GM23338 (cell line): ENCODE results near the gene PEX10. TPM values are rescaled to one million over a fixed set of nuclear protein-coding genes. Genes with fewer than 3 reads are reported as not detected.
"Not testable (repeated sequence)": the region's sequence is repeated elsewhere in the genome, so short reads cannot be mapped to it uniquely, and the experiment has no call there.

Source experiments
- ATAC-seq: fragments of 200-7000 bp; cut with Tn5 transposase; 3 replicates; pipeline ENCODE4 v1.9.1; 2020
- DNase-seq: peaks from one replicate; pipeline ENCODE4 v3.0.0-alpha.2; 2015; ENCODE audit warnings: low spot score
- H2AFZ ChIP-seq: fragments of 200-600 bp; sonication (generic); 2 replicates; pipeline ENCODE4 v1.8.0; 2016; ENCODE audit warnings: antibody characterized with exemption, mild to moderate bottlenecking, moderate library complexity
- H3F3A ChIP-seq: fragments of 200-600 bp; sonication (generic); replicated peaks from 2 replicates; pipeline ENCODE4 v1.8.0; 2017; ENCODE audit warnings: antibody characterized with exemption, mixed run types, low read depth
- H3K27ac ChIP-seq: fragments of 200-600 bp; sonication (generic); 2 replicates; pipeline ENCODE4 v1.6.1; 2016; ENCODE audit warnings: low read depth
- H3K27me3 ChIP-seq: fragments of 200-600 bp; sonication (generic); 2 replicates; pipeline ENCODE4 v1.8.0; 2016; ENCODE audit warnings: mild to moderate bottlenecking, mixed run types, moderate library complexity; ENCODE audit not compliant: insufficient read depth
- H3K36me3 ChIP-seq: fragments of 200-600 bp; sonication (generic); 2 replicates; pipeline ENCODE4 v1.8.0; 2016; ENCODE audit warnings: mild to moderate bottlenecking; ENCODE audit not compliant: insufficient read depth
- H3K4me1 ChIP-seq: fragments of 200-600 bp; sonication (generic); 2 replicates; pipeline ENCODE4 v1.8.0; 2016; ENCODE audit warnings: mild to moderate bottlenecking, moderate library complexity; ENCODE audit not compliant: insufficient read depth
- H3K4me2 ChIP-seq: fragments of 200-600 bp; sonication (generic); 2 replicates; pipeline ENCODE4 v1.7.1; 2017; ENCODE audit warnings: mixed run types
- H3K4me3 ChIP-seq: fragments of 200-600 bp; sonication (generic); 2 replicates; pipeline ENCODE4 v1.6.1; 2016; ENCODE audit warnings: mixed run types
- H3K79me2 ChIP-seq: fragments of 200-600 bp; sonication (generic); replicated peaks from 2 replicates; pipeline ENCODE4 v1.8.0; 2017; ENCODE audit warnings: mild to moderate bottlenecking; ENCODE audit not compliant: insufficient read depth
- H3K9me2 ChIP-seq: fragments of 200-600 bp; sonication (generic); 2 replicates; pipeline ENCODE4 v1.8.0; 2017; ENCODE audit not compliant: insufficient read depth
- H4K20me1 ChIP-seq: fragments of 200-600 bp; sonication (generic); replicated peaks from 2 replicates; pipeline ENCODE4 v1.8.0; 2017; ENCODE audit warnings: mild to moderate bottlenecking; ENCODE audit not compliant: insufficient read depth
- H3K27ac Mint-ChIP-seq: 2 replicates; pipeline ENCODE4 v1.8.0; 2020; ENCODE audit warnings: inconsistent platforms, mild to moderate bottlenecking, moderate library complexity, mixed read lengths
- H3K27me3 Mint-ChIP-seq: 3 replicates; pipeline ENCODE4 v1.8.0; 2022; ENCODE audit warnings: low read depth, mild to moderate bottlenecking, moderate library complexity, mixed read lengths, inconsistent platforms; ENCODE audit not compliant: insufficient read depth, poor library complexity
- H3K36me3 Mint-ChIP-seq: 3 replicates; pipeline ENCODE4 v1.8.0; 2021; ENCODE audit warnings: low read depth, mild to moderate bottlenecking, inconsistent platforms, moderate library complexity, mixed read lengths
- H3K4me1 Mint-ChIP-seq: 3 replicates; pipeline ENCODE4 v1.8.0; 2020; ENCODE audit warnings: mild to moderate bottlenecking, inconsistent platforms, mixed read lengths
- H3K4me3 Mint-ChIP-seq: 3 replicates; pipeline ENCODE4 v1.8.0; 2021; ENCODE audit warnings: moderate library complexity, mild to moderate bottlenecking, inconsistent platforms, mixed read lengths
- H3K9me3 Mint-ChIP-seq: 3 replicates; pipeline ENCODE4 v1.8.0; 2020; ENCODE audit warnings: moderate library complexity, mild to moderate bottlenecking, inconsistent platforms, mixed read lengths
- CREB1 ChIP-seq: fragments of 250-450 bp; sonication (Bioruptor Pico); IDR thresholded peaks from 2 replicates; pipeline ENCODE4 v1.5.0; 2020; ENCODE audit warnings: low read depth, mild to moderate bottlenecking, moderate library complexity
- CTCF ChIP-seq, 2 experiments: fragments of 200-600 bp in 1 of 2; sonication (generic) in 1 of 2; conservative IDR thresholded peaks; 2 replicates each; pipeline versions ENCODE4 v1.5.1 to v1.6.1; 2016 to 2017; ENCODE audit warnings: antibody characterized with exemption in 2 of 2, low read depth in 2 of 2, mild to moderate bottlenecking in 2 of 2, moderate library complexity in 1 of 2
- EZH2 ChIP-seq: fragments of 200-600 bp; sonication (generic); IDR thresholded peaks from one replicate; pipeline ENCODE4 v1.8.0; 2017; ENCODE audit warnings: antibody characterized with exemption, mild to moderate bottlenecking, low read depth; ENCODE audit not compliant: unreplicated experiment
- EZH2phosphoT487 ChIP-seq: fragments of 200-600 bp; sonication (generic); IDR thresholded peaks from one replicate; pipeline ENCODE4 v1.8.1; 2018; ENCODE audit warnings: antibody characterized with exemption; ENCODE audit not compliant: unreplicated experiment
- JUNB ChIP-seq: IDR thresholded peaks from one replicate; pipeline ENCODE4 v1.6.1; 2016; ENCODE audit warnings: antibody characterized with exemption; ENCODE audit not compliant: unreplicated experiment
- NANOG ChIP-seq: IDR thresholded peaks from 2 replicates; pipeline ENCODE4 v1.6.1; 2016; ENCODE audit warnings: antibody characterized with exemption, borderline replicate concordance
- POLR2AphosphoS5 ChIP-seq: IDR thresholded peaks from 2 replicates; pipeline ENCODE4 v1.6.1; 2016; ENCODE audit warnings: antibody characterized with exemption, low read depth
- STAT1 ChIP-seq: IDR thresholded peaks from one replicate; pipeline ENCODE4 v1.6.1; 2016; ENCODE audit warnings: antibody characterized with exemption; ENCODE audit not compliant: unreplicated experiment
- ZNF114 ChIP-seq: fragments of 250-450 bp; sonication (Bioruptor Pico); IDR thresholded peaks from 2 replicates; pipeline ENCODE4 v1.5.0; 2020; ENCODE audit warnings: mild to moderate bottlenecking, moderate library complexity
- polyA plus RNA-seq: library from polyadenylated mRNA; unstranded; fragments of >200 nt; fragmentation: Nextera tagmentation; extraction: Ambion mirVana; gene quantifications from 2 replicates; pipeline ENCODE4 v1.2.1, GENCODE V29; 2016
- total RNA-seq: library from RNA; depleted of rRNA; stranded (reverse); fragments of >200 nt; shearing (Covaris generic); gene quantifications from 2 replicates; pipeline ENCODE4 v1.2.3, GENCODE V29; 2014
- TF ChIP-seq, protein P1 (sequence below): fragments of 250-450 bp; sonication (Bioruptor Pico); IDR thresholded peaks from 2 replicates; pipeline ENCODE4 v1.5.0; 2020; ENCODE audit warnings: mild to moderate bottlenecking, moderate library complexity

Gene PEX10
- total and polyA plus RNA-seq, 2 experiments from 2014 or later, result 15.0 to 53.9 TPM

DNA sequence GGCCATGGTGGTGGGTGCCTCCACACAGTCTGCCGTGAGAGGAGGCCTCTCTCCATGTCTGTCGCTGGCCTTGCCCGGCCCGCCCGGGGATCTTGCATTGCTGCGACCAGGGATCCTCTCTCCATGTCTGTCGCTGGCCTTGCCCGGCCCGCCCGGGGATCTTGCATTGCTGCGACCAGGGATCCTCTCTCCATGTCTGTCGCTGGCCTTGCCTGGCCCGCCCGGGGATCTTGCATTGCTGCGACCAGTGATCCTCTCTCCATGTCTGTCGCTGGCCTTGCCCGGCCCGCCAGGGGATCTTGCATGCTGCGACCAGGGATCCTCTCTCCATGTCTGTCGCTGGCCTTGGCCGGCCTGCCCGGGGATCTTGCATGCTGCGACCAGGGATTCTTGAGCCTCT is 28.0 kb upstream of the PEX10 start:
- not testable (repeated sequence) for H3K36me3 Mint-ChIP-seq, H3K27me3 Mint-ChIP-seq, H3K9me3 Mint-ChIP-seq, ATAC-seq, H3K27ac Mint-ChIP-seq, H4K20me1 ChIP-seq, H3K4me2 ChIP-seq, H3K9me2 ChIP-seq, H3K36me3 ChIP-seq, DNase-seq, H3K4me3 ChIP-seq, H3K4me1 Mint-ChIP-seq, H3F3A ChIP-seq, H3K4me1 ChIP-seq, H3K4me3 Mint-ChIP-seq, H3K79me2 ChIP-seq, H2AFZ ChIP-seq, H3K27ac ChIP-seq
- H3K27me3 ChIP-seq, result peaks cover 19% of the 10 kb centered on the region

DNA sequence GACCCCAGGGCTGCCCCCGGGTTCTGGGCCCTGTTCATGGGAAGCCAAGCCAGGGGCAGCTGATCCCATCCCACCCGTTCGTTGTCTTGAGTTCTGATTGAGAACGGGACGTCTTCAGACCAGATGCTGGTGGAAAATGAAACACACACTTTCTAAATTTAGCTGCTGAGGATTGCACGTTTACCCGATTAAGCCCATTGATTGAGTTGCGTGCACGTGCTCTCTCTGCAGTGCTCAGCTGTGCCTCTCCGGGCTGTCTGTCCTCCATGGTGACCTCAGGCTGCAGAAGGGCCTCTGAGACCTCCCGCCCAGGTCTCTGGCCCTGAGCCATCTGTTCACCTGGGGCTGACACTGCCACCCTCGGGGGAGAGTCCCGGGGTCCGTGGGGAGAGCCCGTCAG is 27.0 kb upstream of the PEX10 start:
- no peaks in the 10 kb centered on the region for H3K36me3 Mint-ChIP-seq

More for the DNA sequence above, 27.0 kb upstream of the PEX10 start:
- no peaks in the 10 kb centered on the region for H4K20me1 ChIP-seq
- H3K4me3 ChIP-seq, result no peak overlapping the region
- Mint-ChIP-seq H3K9me3 (no peaks in the 10 kb centered on the region), H3K4me1 (no peaks in the 10 kb centered on the region), H3K27me3 (peaks cover 6% of the 10 kb centered on the region), H3K27ac (no peak overlapping the region), H3K4me3 (no peak overlapping the region)
- H3K9me2 ChIP-seq, result no peaks in the 10 kb centered on the region
- ATAC-seq (no peak), DNase-seq (no peak)
- peaks cover 17% of the 10 kb centered on the region for H3K27me3 ChIP-seq
- no peaks in the 10 kb centered on the region for H3K79me2 ChIP-seq
- no peak for TF ChIP-seq JUNB
- TF ChIP-seq EZH2phosphoT487, result no peak
- no peak for TF ChIP-seq NANOG
- no peak for TF ChIP-seq POLR2AphosphoS5
- no peak for TF ChIP-seq EZH2
- TF ChIP-seq CTCF (conservative IDR thresholded peaks at IDR 0.05; ENCODE audit: low read depth in 2 of 2), result no peak
- TF ChIP-seq, protein P1, sequence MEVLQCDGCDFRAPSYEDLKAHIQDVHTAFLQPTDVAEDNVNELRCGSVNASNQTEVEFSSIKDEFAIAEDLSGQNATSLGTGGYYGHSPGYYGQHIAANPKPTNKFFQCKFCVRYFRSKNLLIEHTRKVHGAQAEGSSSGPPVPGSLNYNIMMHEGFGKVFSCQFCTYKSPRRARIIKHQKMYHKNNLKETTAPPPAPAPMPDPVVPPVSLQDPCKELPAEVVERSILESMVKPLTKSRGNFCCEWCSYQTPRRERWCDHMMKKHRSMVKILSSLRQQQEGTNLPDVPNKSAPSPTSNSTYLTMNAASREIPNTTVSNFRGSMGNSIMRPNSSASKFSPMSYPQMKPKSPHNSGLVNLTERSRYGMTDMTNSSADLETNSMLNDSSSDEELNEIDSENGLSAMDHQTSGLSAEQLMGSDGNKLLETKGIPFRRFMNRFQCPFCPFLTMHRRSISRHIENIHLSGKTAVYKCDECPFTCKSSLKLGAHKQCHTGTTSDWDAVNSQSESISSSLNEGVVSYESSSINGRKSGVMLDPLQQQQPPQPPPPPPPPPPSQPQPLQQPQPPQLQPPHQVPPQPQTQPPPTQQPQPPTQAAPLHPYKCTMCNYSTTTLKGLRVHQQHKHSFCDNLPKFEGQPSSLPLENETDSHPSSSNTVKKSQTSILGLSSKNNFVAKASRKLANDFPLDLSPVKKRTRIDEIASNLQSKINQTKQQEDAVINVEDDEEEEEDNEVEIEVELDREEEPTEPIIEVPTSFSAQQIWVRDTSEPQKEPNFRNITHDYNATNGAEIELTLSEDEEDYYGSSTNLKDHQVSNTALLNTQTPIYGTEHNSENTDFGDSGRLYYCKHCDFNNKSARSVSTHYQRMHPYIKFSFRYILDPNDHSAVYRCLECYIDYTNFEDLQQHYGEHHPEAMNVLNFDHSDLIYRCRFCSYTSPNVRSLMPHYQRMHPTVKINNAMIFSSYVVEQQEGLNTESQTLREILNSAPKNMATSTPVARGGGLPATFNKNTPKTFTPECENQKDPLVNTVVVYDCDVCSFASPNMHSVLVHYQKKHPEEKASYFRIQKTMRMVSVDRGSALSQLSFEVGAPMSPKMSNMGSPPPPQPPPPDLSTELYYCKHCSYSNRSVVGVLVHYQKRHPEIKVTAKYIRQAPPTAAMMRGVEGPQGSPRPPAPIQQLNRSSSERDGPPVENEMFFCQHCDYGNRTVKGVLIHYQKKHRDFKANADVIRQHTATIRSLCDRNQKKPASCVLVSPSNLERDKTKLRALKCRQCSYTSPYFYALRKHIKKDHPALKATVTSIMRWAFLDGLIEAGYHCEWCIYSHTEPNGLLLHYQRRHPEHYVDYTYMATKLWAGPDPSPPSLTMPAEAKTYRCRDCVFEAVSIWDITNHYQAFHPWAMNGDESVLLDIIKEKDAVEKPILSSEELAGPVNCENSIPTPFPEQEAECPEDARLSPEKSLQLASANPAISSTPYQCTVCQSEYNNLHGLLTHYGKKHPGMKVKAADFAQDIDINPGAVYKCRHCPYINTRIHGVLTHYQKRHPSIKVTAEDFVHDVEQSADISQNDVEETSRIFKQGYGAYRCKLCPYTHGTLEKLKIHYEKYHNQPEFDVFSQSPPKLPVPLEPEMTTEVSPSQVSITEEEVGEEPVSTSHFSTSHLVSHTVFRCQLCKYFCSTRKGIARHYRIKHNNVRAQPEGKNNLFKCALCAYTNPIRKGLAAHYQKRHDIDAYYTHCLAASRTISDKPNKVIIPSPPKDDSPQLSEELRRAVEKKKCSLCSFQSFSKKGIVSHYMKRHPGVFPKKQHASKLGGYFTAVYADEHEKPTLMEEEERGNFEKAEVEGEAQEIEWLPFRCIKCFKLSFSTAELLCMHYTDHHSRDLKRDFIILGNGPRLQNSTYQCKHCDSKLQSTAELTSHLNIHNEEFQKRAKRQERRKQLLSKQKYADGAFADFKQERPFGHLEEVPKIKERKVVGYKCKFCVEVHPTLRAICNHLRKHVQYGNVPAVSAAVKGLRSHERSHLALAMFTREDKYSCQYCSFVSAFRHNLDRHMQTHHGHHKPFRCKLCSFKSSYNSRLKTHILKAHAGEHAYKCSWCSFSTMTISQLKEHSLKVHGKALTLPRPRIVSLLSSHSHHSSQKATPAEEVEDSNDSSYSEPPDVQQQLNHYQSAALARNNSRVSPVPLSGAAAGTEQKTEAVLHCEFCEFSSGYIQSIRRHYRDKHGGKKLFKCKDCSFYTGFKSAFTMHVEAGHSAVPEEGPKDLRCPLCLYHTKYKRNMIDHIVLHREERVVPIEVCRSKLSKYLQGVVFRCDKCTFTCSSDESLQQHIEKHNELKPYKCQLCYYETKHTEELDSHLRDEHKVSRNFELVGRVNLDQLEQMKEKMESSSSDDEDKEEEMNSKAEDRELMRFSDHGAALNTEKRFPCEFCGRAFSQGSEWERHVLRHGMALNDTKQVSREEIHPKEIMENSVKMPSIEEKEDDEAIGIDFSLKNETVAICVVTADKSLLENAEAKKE, result no peak
- no peak for TF ChIP-seq CREB1 (CRISPR knock-in tag)
- TF ChIP-seq STAT1, result no peak
- TF ChIP-seq ZNF114 (CRISPR knock-in tag), result no peak
- no peaks in the 10 kb centered on the region for H3K4me1 ChIP-seq
- no peak overlapping the region for H3K27ac ChIP-seq
- H2AFZ ChIP-seq, result no peak overlapping the region
- H3K4me2 ChIP-seq, result no peak overlapping the region
- no peaks in the 10 kb centered on the region for H3F3A ChIP-seq
- H3K36me3 ChIP-seq, result no peaks in the 10 kb centered on the region
